ENCODE data around the gene ADGRA3. TPM values are rescaled to one million over a fixed set of nuclear protein-coding genes. Genes with fewer than 3 reads are reported as not detected.

Gene ADGRA3
- polyA plus RNA-seq, 3 donors: 0.07 TPM; not detected in 2

- no peak for TF ChIP-seq CTCF (IDR thresholded peaks at IDR 0.05)
- DNase-seq: no peak
- no peaks in the 10 kb centered on the region for H3K9me3 ChIP-seq (replicated peaks in 1 of 2; ENCODE audit: control insufficient read depth in 1 of 2, insufficient read depth in 1 of 2, low read length in 2 of 2)
- H3K9ac ChIP-seq (ENCODE audit: insufficient read depth, low read length, poor library complexity, severe bottlenecking): no peak overlapping the region
- Mint-ChIP-seq H3K4me1 (peaks cover 20% of the 10 kb centered on the region), H3K27ac (peak overlapping the region in 1 of 7 donors; percentile 9), H3K4me3 (no peak overlapping the region), H3K9me3 (no peaks in the 10 kb centered on the region), H3K27me3 (ENCODE audit: low read depth in 3 of 3) (peaks cover 0 to 3% (median 0%) of the 10 kb centered on the region in 3 donors), H3K36me3 (no peaks in the 10 kb centered on the region)
- H3K4me2 ChIP-seq (replicated peaks; ENCODE audit: extremely low read depth, low read length, poor library complexity, severe bottlenecking): no peak overlapping the region
- intact Hi-C loops (cut with micrococcal nuclease): no loop called here
- no peak overlapping the region for H3K4me3 ChIP-seq (replicated peaks in 1 of 3; ENCODE audit: low read depth in 2 of 3, low read length in 3 of 3)
- no peaks in the 10 kb centered on the region for H3K27me3 ChIP-seq (ENCODE audit: control insufficient read depth in 2 of 2, insufficient read depth in 2 of 2, low read length in 2 of 2)
- H4K20me1 ChIP-seq (ENCODE audit: insufficient read depth, low read length): no peaks in the 10 kb centered on the region
- peaks cover 14 to 17% of the 10 kb centered on the region in 2 donors for H3K4me1 ChIP-seq (ENCODE audit: control insufficient read depth in 1 of 2, insufficient read depth in 2 of 2, low read length in 2 of 2)
- no peaks in the 10 kb centered on the region for H3K36me3 ChIP-seq (replicated peaks in 1 of 2; ENCODE audit: control insufficient read depth in 1 of 2, insufficient read depth in 2 of 2, low read length in 2 of 2)
- no peak overlapping the region for H2AFZ ChIP-seq (ENCODE audit: insufficient read depth, low read depth, low read length, poor library complexity, severe bottlenecking)
- H3K79me2 ChIP-seq (ENCODE audit: insufficient read depth, low read length): no peaks in the 10 kb centered on the region
- no peak overlapping the region for H3K27ac ChIP-seq (ENCODE audit: low read depth in 1 of 2, low read length in 2 of 2)
- WGBS (ENCODE audit: insufficient coverage): no CpG with 5 or more reads among the region's 1 CpG
These were observed 27.8 kb downstream of the ADGRA3 start for GRCh38 chr4:22488106-22488505.

- intact Hi-C loops (cut with micrococcal nuclease): no loop called here
- no peak for DNase-seq
- Mint-ChIP-seq H3K27me3 (ENCODE audit: low read depth in 3 of 3) (peaks cover 0 to 3% (median 0%) of the 10 kb centered on the region in 3 donors), H3K27ac (no peak overlapping the region), H3K36me3 (no peaks in the 10 kb centered on the region), H3K4me1 (peaks cover 27% of the 10 kb centered on the region), H3K9me3 (no peaks in the 10 kb centered on the region), H3K4me3 (no peak overlapping the region)
- no peaks in the 10 kb centered on the region for H3K27me3 ChIP-seq (ENCODE audit: control insufficient read depth in 2 of 2, insufficient read depth in 2 of 2, low read length in 2 of 2)
- peaks cover 21 to 25% of the 10 kb centered on the region in 2 donors for H3K4me1 ChIP-seq (ENCODE audit: control insufficient read depth in 1 of 2, insufficient read depth in 2 of 2, low read length in 2 of 2)
- no peak overlapping the region for H3K4me3 ChIP-seq (replicated peaks in 1 of 3; ENCODE audit: low read depth in 2 of 3, low read length in 3 of 3)
- no peak overlapping the region for H2AFZ ChIP-seq (ENCODE audit: insufficient read depth, low read depth, low read length, poor library complexity, severe bottlenecking)
- no peaks in the 10 kb centered on the region for H4K20me1 ChIP-seq (ENCODE audit: insufficient read depth, low read length)
- H3K27ac ChIP-seq (ENCODE audit: low read depth in 1 of 2, low read length in 2 of 2): no peak overlapping the region
- H3K9me3 ChIP-seq (replicated peaks in 1 of 2; ENCODE audit: control insufficient read depth in 1 of 2, insufficient read depth in 1 of 2, low read length in 2 of 2): no peaks in the 10 kb centered on the region
- no peak for TF ChIP-seq CTCF (IDR thresholded peaks at IDR 0.05)
- H3K36me3 ChIP-seq (replicated peaks in 1 of 2; ENCODE audit: control insufficient read depth in 1 of 2, insufficient read depth in 2 of 2, low read length in 2 of 2): no peaks in the 10 kb centered on the region
- no peaks in the 10 kb centered on the region for H3K79me2 ChIP-seq (ENCODE audit: insufficient read depth, low read length)
- WGBS (ENCODE audit: insufficient coverage): 92% methylated on average over 2 of the region's 5 CpGs
- H3K4me2 ChIP-seq (replicated peaks; ENCODE audit: extremely low read depth, low read length, poor library complexity, severe bottlenecking): no peak overlapping the region
- H3K9ac ChIP-seq (ENCODE audit: insufficient read depth, low read length, poor library complexity, severe bottlenecking): no peak overlapping the region
These were observed 28.5 kb downstream of the ADGRA3 start for GRCh38 chr4:22487328-22487727.
